OCI-LY3 (cell line): ENCODE data around the gene GOLPH3.
"Not testable (repeated sequence)": the region's sequence is repeated elsewhere in the genome, so short reads cannot be mapped to it uniquely, and the experiment has no call there.

Experiments
- H2AFZ ChIP-seq: fragments of 200-600, 300-600 bp; shearing (Covaris generic); 2 replicates; pipeline ENCODE4 v1.6.0; 2014; ENCODE audit warnings: antibody characterized with exemption, low read depth, low read length
- H3K27ac ChIP-seq: fragments of 200-600, 300-600 bp; sonication (generic); 2 replicates; pipeline ENCODE4 v1.5.1; 2014; ENCODE audit warnings: mild to moderate bottlenecking, low read length, moderate library complexity, mixed read lengths
- H3K27me3 ChIP-seq: fragments of 200-600, 300-600 bp; sonication (generic); 2 replicates; pipeline ENCODE4 v1.6.1; 2014; ENCODE audit warnings: low read depth, low read length, mixed read lengths
- H3K36me3 ChIP-seq: fragments of 200-600, 300-600 bp; sonication (generic); replicated peaks from 2 replicates; pipeline ENCODE3; 2014; ENCODE audit warnings: low read depth, low read length, mixed read lengths
- H3K4me1 ChIP-seq: fragments of 300-600, 200-600 bp; sonication (generic); 2 replicates; pipeline ENCODE4 v1.6.1; 2014; ENCODE audit warnings: low read length, mixed read lengths
- H3K4me2 ChIP-seq: fragments of 200-600, 300-600 bp; sonication (generic); 2 replicates; pipeline ENCODE4 v1.6.1; 2014; ENCODE audit warnings: low read length, mixed read lengths
- H3K4me3 ChIP-seq: fragments of 300-600, 200-600 bp; sonication (generic); 2 replicates; pipeline ENCODE4 v1.5.1; 2014; ENCODE audit warnings: antibody characterized with exemption, mild to moderate bottlenecking, low read length, moderate library complexity
- H3K79me2 ChIP-seq: fragments of 300-600, 200-600 bp; shearing (Covaris generic); 2 replicates; pipeline ENCODE4 v1.6.1; 2014; ENCODE audit warnings: mild to moderate bottlenecking, low read length, mixed read lengths
- H3K9ac ChIP-seq: fragments of 300-600, 200-600 bp; shearing (Covaris generic); 2 replicates; pipeline ENCODE4 v1.6.0; 2014; ENCODE audit warnings: mild to moderate bottlenecking, low read length, moderate library complexity
- H3K9me3 ChIP-seq: fragments of 200-600, 300-600 bp; shearing (Covaris generic); 2 replicates; pipeline ENCODE4 v1.6.1; 2014; ENCODE audit warnings: low read length, mixed read lengths; ENCODE audit not compliant: insufficient read depth
- H4K20me1 ChIP-seq: fragments of 200-600, 300-600 bp; sonication (generic); 2 replicates; pipeline ENCODE4 v1.6.1; 2016; ENCODE audit warnings: low read length, mixed read lengths; ENCODE audit not compliant: insufficient read depth
- EZH2phosphoT487 ChIP-seq: fragments of 200-600 bp; shearing (Covaris generic); IDR thresholded peaks from 2 replicates; pipeline ENCODE4 v1.6.1; 2018; ENCODE audit warnings: antibody characterized with exemption, mixed run types, low read depth
- TF ChIP-seq, protein P1 (sequence below): fragments of 200-600, 300-600 bp; sonication (generic); IDR thresholded peaks from 2 replicates; pipeline ENCODE4 v1.5.1; 2014; ENCODE audit warnings: antibody characterized with exemption, low read length, low read depth

GOLPH3 gene

DNA sequence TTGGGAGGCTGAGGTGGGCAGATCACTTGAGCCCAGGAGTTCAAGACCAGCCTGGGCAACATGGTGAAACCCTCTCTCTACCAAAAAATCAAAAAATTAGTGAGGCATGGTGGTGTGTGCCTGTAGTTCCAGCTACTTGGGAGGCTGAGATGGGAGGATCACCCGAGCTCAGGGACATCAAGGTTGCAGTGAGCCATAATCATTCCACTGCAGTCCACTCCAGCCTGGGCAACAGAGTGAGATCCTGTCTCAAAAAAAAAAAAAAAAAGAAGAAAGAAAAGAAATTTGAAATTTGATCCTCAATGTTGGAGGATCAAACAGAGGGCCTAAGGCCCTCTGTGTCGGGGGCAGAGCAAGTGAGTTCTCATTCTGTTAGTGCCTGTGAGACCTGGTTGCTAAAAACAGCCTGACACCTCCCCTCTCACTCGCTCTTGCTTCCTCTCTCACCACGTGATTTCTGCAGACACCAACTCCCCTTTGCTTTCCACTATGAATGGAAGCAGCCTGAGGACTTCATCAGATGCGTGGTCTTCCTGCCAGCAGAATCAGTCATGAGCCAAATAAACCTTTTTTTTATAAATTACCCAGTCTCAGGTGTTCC is 8.4 kb upstream of the GOLPH3 start:
- no peaks in the 10 kb centered on the region for H3K9me3 ChIP-seq
- H3K79me2 ChIP-seq: no peaks in the 10 kb centered on the region
- no peak overlapping the region for H2AFZ ChIP-seq
- peaks cover 21% of the 10 kb centered on the region for H3K4me1 ChIP-seq
- H3K27ac ChIP-seq: peak overlapping the region; percentile 23; the same call in 1 of the 2 replicates
- H3K4me3 ChIP-seq: no peak overlapping the region
- TF ChIP-seq EZH2phosphoT487: no peak
- TF ChIP-seq, protein P1, sequence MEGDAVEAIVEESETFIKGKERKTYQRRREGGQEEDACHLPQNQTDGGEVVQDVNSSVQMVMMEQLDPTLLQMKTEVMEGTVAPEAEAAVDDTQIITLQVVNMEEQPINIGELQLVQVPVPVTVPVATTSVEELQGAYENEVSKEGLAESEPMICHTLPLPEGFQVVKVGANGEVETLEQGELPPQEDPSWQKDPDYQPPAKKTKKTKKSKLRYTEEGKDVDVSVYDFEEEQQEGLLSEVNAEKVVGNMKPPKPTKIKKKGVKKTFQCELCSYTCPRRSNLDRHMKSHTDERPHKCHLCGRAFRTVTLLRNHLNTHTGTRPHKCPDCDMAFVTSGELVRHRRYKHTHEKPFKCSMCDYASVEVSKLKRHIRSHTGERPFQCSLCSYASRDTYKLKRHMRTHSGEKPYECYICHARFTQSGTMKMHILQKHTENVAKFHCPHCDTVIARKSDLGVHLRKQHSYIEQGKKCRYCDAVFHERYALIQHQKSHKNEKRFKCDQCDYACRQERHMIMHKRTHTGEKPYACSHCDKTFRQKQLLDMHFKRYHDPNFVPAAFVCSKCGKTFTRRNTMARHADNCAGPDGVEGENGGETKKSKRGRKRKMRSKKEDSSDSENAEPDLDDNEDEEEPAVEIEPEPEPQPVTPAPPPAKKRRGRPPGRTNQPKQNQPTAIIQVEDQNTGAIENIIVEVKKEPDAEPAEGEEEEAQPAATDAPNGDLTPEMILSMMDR: no peak
- H4K20me1 ChIP-seq: no peaks in the 10 kb centered on the region
- no peaks in the 10 kb centered on the region for H3K36me3 ChIP-seq
- no peaks in the 10 kb centered on the region for H3K27me3 ChIP-seq
- peak overlapping the region; percentile 45 for H3K4me2 ChIP-seq
- peak overlapping the region; percentile 20; the same call in 1 of the 2 replicates for H3K9ac ChIP-seq

DNA sequence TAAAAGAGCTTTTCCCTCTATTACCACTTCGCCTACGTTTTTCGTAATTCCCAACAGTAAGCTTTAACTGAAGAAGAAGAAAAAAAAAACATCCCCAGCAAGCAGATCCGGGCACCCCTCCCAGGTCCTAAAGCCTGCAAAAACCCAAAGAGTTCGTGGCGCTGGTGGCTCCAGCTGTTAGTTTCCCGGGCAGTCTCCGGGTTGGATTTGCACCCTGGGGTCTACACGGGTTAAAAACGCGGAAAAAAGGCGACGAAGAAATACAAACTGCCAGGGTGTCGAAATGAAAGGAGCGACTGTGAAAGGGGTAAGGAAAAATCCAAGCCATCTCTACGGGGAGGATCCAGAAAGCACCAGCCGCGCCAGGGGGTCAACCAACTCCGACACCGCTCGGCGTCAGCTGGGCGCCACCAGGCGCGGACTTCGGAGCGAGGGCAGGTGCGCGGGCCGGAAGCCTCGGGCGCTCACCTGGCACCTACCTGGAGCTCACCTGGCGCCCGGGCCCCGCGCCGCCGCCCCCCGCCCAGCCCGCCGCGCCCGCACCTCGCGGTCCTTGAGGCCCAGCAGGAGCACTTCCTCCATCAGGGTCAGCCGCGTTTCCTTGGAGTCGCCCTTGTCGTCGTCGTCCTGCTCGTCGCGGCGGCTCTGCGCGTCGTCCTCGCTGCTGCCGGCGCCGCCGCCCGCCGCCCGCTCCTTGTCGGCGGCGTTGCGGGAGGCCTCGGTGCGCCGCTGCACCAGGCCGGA is 680 bp downstream of the GOLPH3 start:
- Histone ChIP-seq H3K79me2 (peaks cover 61% of the 10 kb centered on the region), H3K27me3 (no peaks in the 10 kb centered on the region), H3K9me3 (no peaks in the 10 kb centered on the region), H3K9ac (peak overlapping the region; percentile 99), H4K20me1 (peaks cover 32% of the 10 kb centered on the region), H3K4me3 (peak overlapping the region; percentile 95), H3K27ac (peak overlapping the region; percentile 89), H2AFZ (no peak overlapping the region), H3K4me2 (peak overlapping the region; percentile 80), H3K36me3 (peaks cover 33% of the 10 kb centered on the region), H3K4me1 (peaks cover 24% of the 10 kb centered on the region)
- TF ChIP-seq, protein P1: no peak
- TF ChIP-seq EZH2phosphoT487: no peak

DNA sequence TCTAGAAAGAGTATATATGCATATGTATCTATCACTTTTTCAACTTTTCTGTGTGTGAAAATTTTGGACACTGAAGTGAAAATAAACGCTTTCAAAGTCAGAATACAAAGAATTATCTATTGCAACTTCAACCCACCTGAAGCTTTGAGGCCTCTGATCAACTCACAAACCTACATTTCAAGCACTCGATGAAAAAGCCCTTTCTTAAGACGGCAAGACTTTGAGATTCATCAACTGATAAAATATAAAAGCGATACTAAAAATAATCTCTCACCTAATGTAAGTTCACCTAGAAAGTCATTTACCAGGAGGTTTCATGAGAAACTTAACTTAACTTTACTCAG is 1.2 kb downstream of the GOLPH3 start:
- Histone ChIP-seq H3K27me3 (no peaks in the 10 kb centered on the region), H3K4me1 (peaks cover 24% of the 10 kb centered on the region), H3K4me2 (peak overlapping the region; percentile 80), H3K9me3 (no peaks in the 10 kb centered on the region), H3K4me3 (peak overlapping the region; percentile 95), H4K20me1 (peaks cover 34% of the 10 kb centered on the region), H3K27ac (peak overlapping the region; percentile 89), H2AFZ (no peak overlapping the region), H3K36me3 (peaks cover 38% of the 10 kb centered on the region), H3K9ac (peak overlapping the region; percentile 99), H3K79me2 (peaks cover 66% of the 10 kb centered on the region)
- no peak for TF ChIP-seq EZH2phosphoT487
- TF ChIP-seq, protein P1: no peak

DNA sequence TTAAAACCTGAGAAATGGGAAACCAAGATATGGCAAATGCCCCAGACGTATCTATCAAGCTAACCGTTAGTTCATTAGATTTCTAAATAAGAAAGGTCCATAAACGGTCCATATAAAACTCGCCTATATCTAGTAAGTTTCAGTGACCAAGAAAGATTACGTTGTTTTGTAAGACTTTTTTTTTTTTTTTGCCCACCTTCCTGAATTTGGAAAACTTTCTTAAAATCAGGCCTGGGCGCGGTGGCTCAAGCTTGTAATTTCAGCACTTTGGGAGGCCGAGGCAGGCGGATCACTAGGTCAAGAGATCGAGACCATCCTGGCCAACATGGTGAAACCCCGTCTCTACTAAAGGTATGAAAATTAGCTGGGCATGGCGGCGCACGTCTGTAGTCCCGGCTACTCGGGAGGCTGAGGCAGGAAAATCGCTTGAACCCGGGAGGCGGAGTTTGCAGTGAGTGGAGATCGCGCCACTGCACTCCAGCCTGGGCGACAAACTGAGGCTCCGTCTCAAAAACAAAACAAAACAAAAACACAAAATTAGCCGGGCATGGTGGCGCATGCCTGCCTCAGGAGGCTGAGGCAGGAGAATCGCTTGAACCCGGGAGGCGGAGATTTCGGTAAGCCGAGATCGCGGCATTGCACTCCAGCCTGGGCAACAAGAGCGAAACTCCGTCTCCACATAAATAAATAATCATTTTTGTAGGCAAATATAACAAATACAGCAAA is 1.8 kb downstream of the GOLPH3 start:
- Histone ChIP-seq H3K27ac (peak overlapping the region; percentile 89), H3K36me3 (peaks cover 44% of the 10 kb centered on the region), H3K4me1 (peaks cover 24% of the 10 kb centered on the region), H3K4me3 (peak overlapping the region; percentile 95), H3K9ac (peak overlapping the region; percentile 99), H3K79me2 (peaks cover 72% of the 10 kb centered on the region), H3K4me2 (peak overlapping the region; percentile 80), H4K20me1 (peaks cover 34% of the 10 kb centered on the region)
- H3K9me3 ChIP-seq, H2AFZ ChIP-seq, H3K27me3 ChIP-seq: not testable (repeated sequence)
